NOMO-1 treated with DMSO at 0.1 percent for 48 hours (cell line): ENCODE measurements around the gene COL6A3.

Experiments used
- DNase-seq: peaks from one replicate; lab custom pipeline; 2025; ENCODE audit not compliant: unreplicated experiment; lab: John Stamatoyannopoulos, UW

The COL6A3 gene

DNA sequence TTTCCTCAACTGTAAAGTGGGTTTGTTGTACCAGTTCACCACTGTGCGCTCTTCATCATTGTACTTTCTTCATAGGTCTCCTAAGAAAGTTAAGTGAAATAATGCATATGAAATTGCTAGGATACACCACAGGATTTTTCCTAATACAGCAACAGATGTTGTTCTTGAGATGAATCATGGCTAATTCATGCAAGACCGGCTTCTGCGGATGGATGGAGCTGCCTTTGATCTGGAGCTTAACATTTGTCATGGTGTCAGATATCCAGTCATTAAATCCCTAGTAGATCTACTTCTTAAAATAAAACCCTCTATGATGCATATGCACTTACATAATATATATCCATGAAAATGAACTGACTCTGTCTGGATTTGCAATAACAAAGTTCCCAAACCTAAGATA, 114.1 kb downstream of the COL6A3 start:
- no peak for DNase-seq

DNA sequence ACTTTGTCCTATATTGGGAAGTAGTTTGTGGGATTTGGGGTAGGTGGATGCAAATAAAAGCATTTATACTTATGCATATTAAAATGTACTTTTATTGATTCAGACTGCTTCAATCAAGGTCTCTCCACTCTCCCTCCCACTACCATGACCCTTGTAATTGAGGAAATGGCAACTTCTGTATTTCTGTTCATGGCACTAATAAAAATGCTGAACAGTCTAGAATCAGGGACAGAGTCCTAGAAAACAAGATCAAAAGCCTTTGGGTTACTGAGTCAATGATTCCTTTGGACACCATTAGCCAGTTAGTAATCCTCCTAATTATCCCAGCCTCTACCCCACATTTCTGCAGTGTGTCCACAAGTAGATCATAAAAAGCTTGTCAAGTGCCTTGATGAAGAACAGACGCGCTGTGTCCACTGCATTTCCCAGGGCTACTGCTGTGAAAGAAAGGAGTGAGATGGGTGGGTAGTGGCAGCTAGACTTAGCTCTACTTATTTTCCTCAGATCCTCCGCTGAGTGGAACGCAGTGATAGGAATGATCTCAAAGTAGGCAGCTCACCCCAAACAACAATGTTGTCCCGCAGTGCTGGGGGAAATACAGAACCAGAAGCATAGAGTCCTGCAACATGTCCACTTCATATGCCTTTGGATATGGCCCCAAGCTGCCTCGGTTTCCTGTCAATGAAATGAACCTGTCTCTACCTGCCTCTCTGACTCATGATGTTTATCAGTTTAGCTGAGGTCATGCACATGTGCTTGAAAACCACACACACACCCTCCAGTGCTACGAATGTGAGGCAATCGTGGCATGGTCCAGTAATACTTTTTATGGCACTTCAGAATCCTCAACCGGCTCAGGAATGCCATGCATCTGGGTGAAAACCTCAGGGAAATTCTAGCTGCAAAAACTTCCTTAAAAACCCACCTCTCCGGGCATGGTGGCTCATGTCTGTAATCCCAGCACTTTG, 115.5 kb downstream of the COL6A3 start:
- DNase-seq, result no peak

DNA sequence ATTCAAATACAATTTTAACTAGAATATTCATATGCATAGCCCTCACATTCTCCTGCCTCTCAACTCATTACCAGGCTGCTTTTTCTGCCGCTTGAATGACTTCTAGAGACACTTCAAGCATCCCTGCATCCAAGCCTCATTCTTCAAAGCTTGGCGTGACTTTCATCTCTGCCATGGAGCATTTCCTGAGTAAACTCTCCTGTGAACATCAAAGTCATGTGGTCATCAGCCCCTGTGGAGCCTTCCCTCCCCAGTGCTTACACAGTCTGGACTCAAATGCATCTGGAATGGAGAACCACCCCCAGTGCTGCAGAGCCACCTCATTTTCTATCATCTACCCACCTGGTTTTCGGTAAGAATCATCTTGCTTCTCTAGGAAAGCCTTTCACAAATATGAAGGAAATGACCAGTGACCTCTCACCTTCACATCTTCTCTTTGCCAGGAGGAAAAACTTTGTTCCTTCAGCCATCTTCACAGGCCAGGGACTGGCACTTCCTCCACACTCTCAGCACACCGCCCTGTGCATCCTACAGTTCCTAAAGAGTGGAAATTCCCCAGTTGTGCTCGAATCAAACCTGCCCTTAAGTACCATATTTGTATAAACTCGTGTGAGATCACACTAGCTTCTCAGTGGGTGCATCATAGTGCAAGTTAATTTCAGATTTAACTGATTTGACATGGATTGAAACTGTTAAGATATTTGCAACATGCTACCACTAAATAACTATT, 116.4 kb downstream of the COL6A3 start:
- DNase-seq, result no peak

DNA sequence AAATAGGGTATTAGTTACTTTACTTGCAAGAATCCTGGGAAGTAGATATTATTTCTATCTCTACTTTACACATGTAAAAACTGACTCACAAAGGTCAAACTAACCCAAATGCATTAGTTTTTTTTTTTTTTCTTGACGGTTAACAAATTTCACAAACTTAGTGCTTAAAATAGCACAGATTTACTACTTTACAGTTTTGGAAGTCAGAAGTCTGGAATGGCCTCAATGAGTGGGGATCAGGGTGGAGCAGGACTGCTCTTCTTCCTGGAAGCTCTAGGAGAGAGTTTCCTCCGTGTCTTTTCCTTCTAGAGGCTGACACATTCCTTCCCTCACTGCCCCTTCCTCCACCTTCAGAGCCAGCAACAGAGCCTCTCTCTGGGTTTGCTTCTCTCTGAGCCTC, 117.2 kb downstream of the COL6A3 start:
- no peak for DNase-seq

DNA sequence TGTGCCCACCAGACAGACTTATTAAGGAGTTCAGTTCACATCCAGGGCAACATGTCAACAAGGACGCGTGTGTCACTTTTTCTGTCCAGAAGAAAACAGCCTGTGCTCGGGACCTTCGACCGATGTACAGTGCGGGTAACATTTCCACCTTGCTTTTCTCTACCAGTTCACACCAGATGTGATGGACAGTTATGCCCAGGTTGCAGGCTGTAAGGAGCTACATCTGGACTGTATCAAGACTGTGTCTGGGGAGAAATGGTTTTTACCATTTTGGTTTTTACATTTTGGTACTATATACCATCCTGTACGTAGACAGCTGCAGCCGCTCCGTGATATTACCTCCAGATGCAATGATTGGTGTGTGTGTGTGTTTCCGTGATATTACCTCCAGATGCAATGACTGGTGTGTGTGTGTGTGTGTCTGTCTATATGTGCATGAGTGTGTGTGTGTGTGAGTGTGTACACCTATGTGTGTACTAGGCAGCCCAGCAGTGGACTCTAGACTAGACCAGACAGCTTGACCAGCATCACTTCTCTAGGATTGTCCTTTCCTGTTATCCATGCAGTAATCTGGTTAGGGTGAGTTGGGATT, 118.0 kb downstream of the COL6A3 start:
- DNase-seq, result no peak

DNA sequence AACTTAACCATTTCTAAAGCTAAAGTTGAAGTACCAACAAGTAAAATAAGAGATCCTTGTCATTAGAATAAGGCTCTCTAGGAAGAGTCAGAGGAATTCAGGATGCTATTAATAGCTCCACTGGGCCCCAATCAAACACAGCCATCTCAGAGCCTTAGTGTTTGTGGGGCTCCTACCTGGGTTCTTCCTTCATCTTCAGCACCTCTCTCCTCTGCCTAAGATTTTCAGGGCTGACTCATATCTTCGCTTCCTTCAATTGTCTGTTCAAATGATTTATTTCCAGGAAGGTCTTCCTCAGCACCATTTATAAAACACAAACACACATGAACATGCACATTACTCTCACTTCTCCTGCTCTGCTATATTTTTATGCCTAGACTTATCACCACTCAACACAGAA, 119.5 kb downstream of the COL6A3 start:
- peak; percentile 37 for DNase-seq

DNA sequence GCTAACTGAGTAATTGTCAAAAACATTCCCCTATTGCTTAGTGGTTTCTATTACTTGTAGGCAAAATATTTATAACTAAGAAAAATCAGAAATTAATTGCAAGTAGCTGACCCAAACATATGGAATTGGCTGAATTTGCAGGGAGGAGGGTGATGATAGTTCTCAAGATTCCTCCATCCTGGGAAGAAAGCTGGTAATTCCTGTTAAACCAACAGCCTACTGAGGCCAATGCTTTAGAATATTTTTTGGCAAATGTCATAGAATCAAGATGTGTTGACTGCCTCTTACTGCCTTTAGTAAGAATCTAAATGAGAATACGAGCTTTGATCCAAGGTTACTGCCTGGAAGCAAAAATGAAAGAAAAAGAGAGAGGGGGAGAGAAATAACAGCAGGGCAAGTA, 120.0 kb downstream of the COL6A3 start:
- no peak for DNase-seq

DNA sequence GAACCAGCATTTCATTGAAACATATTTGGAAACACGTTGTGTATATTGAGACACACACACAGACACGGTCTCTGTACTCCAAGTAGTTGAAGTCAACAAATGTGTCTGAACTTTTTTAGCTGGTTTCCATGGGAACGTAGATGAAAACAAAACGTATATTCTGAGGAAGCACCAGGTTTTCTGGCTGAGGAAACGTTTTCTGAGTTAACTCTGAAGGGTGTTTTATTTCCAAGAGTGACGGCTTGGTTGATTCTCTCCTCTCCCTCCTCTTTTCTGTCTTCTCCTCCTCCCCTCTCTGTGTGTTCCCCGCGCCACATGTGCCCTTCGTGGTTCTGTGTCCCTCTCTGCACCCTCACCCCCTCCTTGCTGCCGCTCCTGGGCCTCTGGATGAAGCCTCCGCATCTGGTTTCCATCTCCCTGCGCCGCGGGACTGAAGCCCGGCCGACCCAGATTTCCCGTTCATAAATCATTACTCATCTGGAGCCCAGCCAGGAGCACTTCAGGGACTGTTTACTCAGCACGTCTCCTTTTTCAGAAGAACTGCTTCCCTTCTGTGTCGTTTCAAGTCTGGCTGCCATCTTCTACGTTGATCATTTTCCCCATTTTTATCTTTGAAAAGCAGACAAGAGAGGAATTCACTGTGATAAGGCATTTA, 122.7 kb downstream of the COL6A3 start:
- peak; percentile 80 for DNase-seq

DNA sequence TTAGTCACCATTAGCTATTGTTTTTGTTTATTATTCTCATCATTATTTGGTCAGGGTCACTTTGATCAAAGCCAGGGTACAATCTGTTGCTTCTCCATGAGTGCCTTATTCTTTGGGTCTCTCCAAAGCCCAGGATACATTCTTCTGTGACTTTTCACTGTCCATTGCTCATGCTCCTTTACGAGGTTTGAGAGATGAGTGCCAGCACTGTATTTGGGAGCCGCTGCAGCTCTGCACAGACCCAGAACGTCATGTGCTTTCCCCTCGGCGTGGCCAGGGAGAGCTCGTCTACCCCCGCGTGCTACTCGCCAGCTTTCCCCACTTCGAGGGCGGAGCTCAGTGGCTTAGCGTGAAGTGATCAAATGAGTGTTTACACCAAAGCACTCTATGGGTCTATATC, 123.7 kb downstream of the COL6A3 start:
- DNase-seq, result no peak

DNA sequence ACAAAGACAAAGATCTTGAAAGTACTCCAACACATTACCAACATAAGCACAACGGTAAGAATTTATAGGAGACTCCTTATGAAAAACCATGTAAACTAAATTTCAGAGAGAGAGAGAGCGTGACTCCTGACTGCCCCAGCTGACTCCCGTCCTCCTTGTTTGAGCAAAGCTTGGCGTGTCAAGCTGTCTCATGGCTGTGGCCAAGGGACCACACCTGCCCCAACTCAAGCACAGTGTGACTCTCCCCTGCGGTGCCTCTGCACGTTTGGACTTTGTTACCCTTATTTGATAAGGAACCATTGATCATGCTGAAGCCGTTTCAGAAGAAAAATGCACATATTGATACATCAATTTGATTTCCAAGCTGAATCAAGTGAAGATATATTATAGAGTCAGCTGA, 124.8 kb downstream of the COL6A3 start:
- no peak for DNase-seq

DNA sequence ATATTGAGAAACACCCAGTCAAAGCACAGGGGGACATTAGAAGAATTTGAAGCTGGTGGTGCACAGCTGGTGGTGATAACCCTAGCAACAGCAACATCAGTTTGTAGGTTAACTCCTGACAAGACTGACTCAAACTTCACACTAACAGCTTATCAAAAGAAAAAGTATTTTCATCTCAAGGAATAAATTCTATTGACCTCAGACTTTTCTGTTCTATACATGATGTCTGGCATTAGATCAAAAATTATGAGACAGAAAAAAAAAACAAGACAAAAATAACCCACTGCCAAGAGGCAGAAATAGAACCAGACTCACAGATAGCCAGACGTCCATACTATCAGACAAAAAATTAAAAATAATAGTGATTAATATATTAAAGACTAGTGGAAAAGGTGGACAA, 126.1 kb downstream of the COL6A3 start:
- DNase-seq, result no peak

DNA sequence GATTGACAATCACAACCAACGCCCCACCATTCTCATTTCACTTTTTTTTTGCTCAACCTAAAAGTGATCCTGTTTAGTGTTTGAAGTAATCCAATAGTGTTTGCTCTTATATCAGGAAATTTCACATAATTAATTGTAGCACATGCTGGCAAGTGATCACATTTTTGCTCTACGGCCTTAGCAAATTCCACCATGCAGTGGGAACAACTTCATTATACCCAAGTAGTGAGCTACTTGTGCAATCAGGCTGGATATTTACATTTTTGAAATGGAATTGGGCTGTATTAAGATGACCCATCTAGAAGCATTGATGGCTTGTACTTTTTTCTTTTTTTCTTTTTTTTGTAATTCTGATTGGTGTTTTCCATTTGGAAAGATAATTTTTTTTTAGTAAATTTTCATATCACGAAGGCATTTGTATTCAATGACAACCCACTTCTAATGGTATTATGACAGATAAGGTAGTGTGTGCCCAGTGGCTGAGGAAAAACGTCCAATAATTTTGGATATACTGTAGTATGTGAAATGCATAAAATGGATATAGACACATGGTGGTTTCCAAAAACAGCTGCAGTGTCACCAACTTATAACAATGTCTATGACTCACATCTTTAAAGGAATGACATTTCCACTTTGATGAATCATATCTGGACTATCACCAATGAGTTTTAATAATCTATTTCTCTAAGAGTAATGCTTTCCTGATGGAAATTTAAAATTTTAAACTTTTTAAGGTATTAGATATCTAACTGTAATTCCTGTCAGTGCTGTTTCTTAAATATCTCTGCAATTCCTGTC, 130.6 kb downstream of the COL6A3 start:
- DNase-seq, result no peak

DNA sequence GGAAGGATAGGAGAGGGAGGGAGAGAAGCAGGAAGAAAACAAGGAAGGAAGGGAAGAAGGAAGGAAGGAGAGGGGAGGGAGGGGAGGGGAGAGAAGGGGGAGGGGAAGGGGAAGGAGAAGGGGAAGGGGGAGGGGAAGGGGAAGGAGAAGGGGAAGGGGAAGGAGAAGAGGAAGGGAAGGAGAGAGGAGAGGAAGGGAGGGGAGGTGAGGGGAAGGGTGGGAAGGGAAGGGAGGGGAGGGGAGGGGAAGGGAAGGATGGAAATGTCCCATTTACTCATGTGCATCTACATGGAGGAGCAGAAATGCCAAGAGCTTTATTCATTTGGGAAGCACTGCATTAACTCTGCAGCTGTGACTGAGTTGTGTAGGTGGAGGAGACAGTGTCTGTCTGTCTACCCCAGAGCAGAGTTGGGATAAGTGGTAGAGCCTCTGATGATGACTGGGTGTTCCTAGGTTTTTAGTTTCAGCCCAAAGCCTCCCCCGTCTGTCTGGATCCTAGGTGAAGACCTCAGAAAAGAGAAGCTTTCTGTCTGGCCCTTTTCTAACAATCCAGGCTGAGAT, 131.3 kb downstream of the COL6A3 start:
- DNase-seq, result no peak

DNA sequence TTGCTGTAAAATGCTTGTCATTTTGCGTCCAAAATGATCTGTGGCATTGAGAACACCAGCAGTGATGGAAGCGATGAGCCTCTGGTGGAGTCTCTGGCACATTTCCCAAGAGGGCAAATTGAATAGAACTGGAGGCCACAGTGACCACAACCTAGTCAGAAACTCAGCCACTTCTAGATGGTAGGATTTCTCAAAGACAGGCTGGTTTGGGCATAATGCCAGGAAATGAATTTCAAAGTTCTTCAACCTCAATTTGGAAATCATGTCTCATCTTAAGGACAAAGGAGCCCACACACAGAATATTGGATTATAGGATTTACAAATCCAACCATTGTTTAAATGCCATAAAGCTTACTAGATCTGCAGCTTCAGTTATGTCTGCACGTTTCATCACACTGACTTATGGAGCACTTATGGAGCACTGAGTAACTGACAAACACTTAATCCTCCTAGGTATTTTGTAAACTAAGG, 132.1 kb downstream of the COL6A3 start:
- DNase-seq, result peak; percentile 75

DNA sequence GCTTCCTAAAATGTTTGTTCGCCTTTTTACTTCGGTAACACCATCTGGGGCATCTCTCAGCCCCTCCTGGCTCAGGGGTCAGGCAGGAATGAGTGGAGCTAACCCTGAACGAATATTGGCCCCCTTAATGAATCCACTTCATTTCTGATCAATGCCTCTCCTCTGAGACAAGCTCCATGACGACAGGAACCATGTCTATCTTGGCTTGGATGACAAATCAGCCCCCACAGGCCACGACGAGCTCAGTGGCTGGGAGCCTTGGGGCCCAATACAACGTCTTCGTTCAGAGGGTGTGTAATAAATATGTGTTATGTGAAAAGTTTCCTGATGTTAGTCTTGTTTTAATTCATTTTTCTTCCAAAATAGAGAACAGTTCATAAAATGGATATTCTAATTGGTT, 133.0 kb downstream of the COL6A3 start:
- no peak for DNase-seq

DNA sequence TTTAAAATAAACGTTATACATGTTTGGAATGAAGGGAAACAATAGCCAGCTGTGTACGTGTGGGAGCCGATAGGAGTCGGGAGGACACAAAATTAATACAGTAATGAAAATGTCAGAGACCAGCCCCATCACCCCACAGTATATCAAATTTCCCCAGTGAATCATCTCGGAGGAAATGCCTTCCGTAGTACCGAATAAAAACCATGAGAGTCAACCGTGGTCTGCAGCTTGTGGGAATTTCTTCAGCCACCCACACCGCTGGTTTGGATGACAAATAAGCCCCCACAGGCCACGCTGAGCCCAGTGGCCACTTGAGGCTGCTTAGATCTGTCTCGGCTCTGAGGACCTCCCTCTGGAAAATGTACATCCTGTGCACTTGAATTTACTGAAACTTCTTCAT, 133.7 kb downstream of the COL6A3 start:
- DNase-seq, result no peak

DNA sequence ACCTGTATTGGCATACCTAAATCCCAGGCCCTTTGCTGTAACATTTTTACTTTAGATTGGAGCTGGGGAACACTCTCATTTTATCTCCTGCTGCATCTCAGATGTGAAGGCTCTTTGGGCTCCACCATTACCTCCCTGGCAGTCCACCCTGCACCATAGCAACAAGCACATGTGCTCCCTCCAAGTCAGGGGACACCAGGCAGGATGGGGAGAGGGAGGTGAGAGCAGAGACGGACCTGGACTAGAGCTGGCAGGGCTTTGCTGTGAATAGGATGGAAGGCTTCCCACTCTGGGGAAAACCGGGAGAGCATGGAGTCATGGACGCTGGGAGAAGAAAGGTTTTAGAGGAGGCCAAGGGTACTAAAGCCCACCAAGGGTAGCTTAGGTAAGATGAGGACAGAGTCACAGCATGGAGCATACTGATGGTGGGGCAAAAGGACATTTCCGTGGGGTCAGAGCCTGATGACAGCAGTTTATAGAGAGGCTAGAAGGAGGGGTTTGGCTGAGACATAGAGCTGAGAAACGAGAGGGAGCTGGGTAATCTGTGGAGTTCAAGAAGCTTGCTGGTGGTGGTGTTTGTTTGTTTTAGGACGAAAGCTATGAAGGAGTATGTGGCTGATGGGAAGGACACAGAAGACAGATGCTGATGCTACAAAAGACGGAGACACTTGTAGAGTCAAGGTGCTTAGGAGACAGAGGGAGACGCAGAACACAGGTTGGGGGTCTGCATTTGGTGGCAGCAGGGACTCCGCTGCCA, 134.8 kb downstream of the COL6A3 start:
- DNase-seq, result no peak

DNA sequence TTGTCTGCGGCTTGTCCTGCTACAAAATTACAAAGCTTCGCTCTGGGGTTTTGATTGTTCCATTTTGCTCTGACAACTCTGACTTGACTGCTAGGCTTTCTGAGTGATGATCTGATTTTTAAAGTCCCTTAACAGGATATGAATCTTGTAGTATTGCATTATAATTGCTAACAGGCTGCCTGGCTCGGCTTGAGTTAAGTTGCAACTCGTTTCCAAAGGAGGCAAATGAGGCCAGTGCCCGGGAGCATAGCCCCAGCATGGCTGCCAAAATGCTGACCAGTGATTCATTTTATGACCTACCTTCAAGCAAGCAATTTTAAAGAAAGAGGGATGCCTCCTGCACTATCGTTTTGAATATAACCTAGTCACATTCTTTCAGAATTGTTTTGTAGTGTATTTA, 135.4 kb downstream of the COL6A3 start:
- DNase-seq, result no peak

DNA sequence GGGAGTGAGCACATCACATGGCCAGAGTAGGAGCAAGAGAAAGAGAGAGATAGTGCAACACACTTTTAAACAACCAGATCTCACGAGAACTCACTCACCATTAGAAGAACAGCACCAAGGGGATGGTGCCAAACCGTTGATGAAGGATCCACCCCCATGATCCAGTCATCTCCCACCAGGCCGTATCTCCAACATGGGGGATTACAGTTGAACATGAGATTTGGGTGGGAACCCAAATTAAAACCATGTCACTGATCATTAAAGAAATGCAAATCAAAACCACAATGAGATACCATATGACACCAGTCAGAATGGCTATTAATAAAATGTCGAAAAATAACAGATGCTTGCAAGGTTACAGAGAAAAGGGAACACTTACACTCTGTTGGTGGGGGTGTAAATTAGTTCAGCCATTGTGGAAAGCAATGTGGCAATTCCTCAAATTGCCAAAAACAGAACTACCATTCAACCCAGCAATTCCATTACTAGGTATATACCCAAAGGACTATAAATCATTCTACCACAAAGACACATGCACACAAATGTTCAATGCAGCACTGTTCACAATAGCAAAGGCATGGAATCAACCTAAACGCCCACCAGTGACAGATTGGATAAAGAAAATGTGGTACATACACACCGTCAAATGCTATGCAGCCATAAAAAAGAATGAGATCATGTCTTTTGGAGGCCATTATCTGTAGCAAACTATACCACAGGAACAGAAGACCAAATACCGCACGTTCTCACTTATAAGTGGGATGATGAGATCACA, 137.1 kb downstream of the COL6A3 start:
- DNase-seq, result peak; percentile 32
